Prostate gland (tissue), 2 donors: Measurements from ENCODE around the gene BTLA. TPM values are rescaled to one million over a fixed set of nuclear protein-coding genes. Genes with fewer than 3 reads are reported as not detected.

Experiments used
- DNase-seq: peaks from one replicate; pipeline ENCODE4 v3.0.0-alpha.2; 2019; ENCODE audit warnings: low spot score
- H3K27ac ChIP-seq, 2 donors: fragments of 200-600 bp; sonication (generic); 2 replicates each; pipeline ENCODE4 v1.5.1; 2017 to 2019
- H3K27me3 ChIP-seq: fragments of 200-600 bp; sonication (generic); replicated peaks from 2 replicates; pipeline ENCODE4 v1.5.1; 2019; ENCODE audit not compliant: insufficient read depth
- H3K36me3 ChIP-seq, 2 donors: fragments of 200-600 bp; sonication (generic); 1 replicate in 1 of 2; 2 replicates in 1 of 2; pipeline versions ENCODE4 v1.5.1 to v1.8.1; 2017 to 2019
- H3K4me1 ChIP-seq: fragments of 200-600 bp; sonication (generic); replicated peaks from 2 replicates; pipeline ENCODE4 v1.5.1; 2019
- H3K4me3 ChIP-seq, 2 donors: fragments of 200-600 bp; sonication (generic); 2 replicates each; pipeline ENCODE4 v1.5.1; 2017 to 2019
- H3K9me3 ChIP-seq: fragments of 200-600 bp; sonication (generic); 2 replicates; pipeline ENCODE4 v1.5.1; 2017
- CTCF ChIP-seq, 4 experiments: fragments of 200-600 bp in 2 of 4; fragments of 450-650 bp in 2 of 4; sonication (generic) in 2 of 4; IDR thresholded peaks; 1 replicate in 3 of 4; 2 replicates in 1 of 4; pipeline ENCODE4 v1.5.1; 2016 to 2019; ENCODE audit warnings: antibody characterized with exemption in 4 of 4, mild to moderate bottlenecking in 2 of 4, moderate library complexity in 2 of 4
- POLR2A ChIP-seq: fragments of 450-650 bp; IDR thresholded peaks from one replicate; pipeline ENCODE4 v1.6.1; 2016; ENCODE audit warnings: antibody characterized with exemption, mild to moderate bottlenecking
- POLR2AphosphoS5 ChIP-seq: sonication (generic); formaldehyde crosslinking; IDR thresholded peaks from one replicate; pipeline ENCODE4 v1.6.1; 2017; ENCODE audit warnings: antibody characterized with exemption
- WGBS: methylation state at CpG from one replicate; pipeline ENCODE4 v1.1.5; 2018; 5-methylcytosine and 5-hydroxymethylcytosine counted together
- intact Hi-C: fragments of 100-400 bp; cut with DNase I; formaldehyde crosslinking; loops from one replicate; pipeline ENCODE4 v1.14.2; 2022
- total RNA-seq, 2 donors: library from RNA; depleted of rRNA; stranded (reverse); fragments of >200 nt; gene quantifications; one replicate each; pipeline ENCODE4 v1.1.0, GENCODE V29; 2016

BTLA gene
- 1 to 10 TPM in 1 of 2 donors, not detected in 1; 2.6 TPM for total RNA-seq

- 87% methylated on average over 12 of the region's 12 CpGs for WGBS
- intact Hi-C loops = no loop called here
- Histone ChIP-seq H3K27me3 (no peaks in the 10 kb centered on the region), H3K4me1 (no peaks in the 10 kb centered on the region), H3K9me3 (no peaks in the 10 kb centered on the region), H3K4me3 (no peak within 1 kb of the TSS), H3K27ac (no peak within 1 kb of the TSS), H3K36me3 (no peaks in the 10 kb centered on the region)
- TF ChIP-seq POLR2A (no peak), CTCF (IDR thresholded peaks at IDR 0.05) (no peak), POLR2AphosphoS5 (no peak)
- no peak for DNase-seq
These were observed at the start of gene BTLA for GRCh38 chr3:112498914-112499711. Gene BTLA (minus strand): TSS chr3:112499472. CDS start chr3:112499358, 114 bp downstream.

GRCh38 chr3:112546216-112546759, 47.0 kb upstream of the BTLA start:
- no peak for TF ChIP-seq POLR2AphosphoS5
- TF ChIP-seq POLR2A = no peak
- no peak for TF ChIP-seq CTCF (IDR thresholded peaks at IDR 0.05)
- Histone ChIP-seq H3K27me3 (no peaks in the 10 kb centered on the region), H3K36me3 (no peaks in the 10 kb centered on the region), H3K9me3 (no peaks in the 10 kb centered on the region), H3K4me3 (no peak overlapping the region), H3K27ac (no peak overlapping the region), H3K4me1 (no peaks in the 10 kb centered on the region)
- DNase-seq = no peak
- intact Hi-C loops = no loop called here
- 85% methylated on average over 5 of the region's 5 CpGs for WGBS

- Histone ChIP-seq H3K27me3 (no peaks in the 10 kb centered on the region), H3K4me1 (no peaks in the 10 kb centered on the region), H3K36me3 (no peaks in the 10 kb centered on the region), H3K4me3 (no peak overlapping the region), H3K9me3 (no peaks in the 10 kb centered on the region), H3K27ac (no peak overlapping the region)
- 92% methylated on average over 1 of the region's 1 CpG for WGBS
- TF ChIP-seq CTCF (IDR thresholded peaks at IDR 0.05) = no peak
- TF ChIP-seq POLR2A = no peak
- TF ChIP-seq POLR2AphosphoS5 = no peak
- DNase-seq = no peak
- intact Hi-C loops = loop anchor here (10.0 kb wide), 1 partner anchor 425 kb away; no protein-coding TSS in a partner anchor
These were observed 40.8 kb upstream of the BTLA start for GRCh38 chr3:112539825-112540650.

GRCh38 chr3:112531358-112531781, 32.1 kb upstream of the BTLA start:
- TF ChIP-seq CTCF (IDR thresholded peaks at IDR 0.05) (peak; percentile 40 to 59 (median 57)), POLR2A (no peak)
- Histone ChIP-seq H3K27ac (no peak overlapping the region), H3K4me3 (no peak overlapping the region), H3K9me3 (no peaks in the 10 kb centered on the region), H3K4me1 (no peaks in the 10 kb centered on the region), H3K36me3 (no peaks in the 10 kb centered on the region), H3K27me3 (no peaks in the 10 kb centered on the region)
- DNase-seq = no peak
- WGBS = 7% methylated on average over 1 of the region's 1 CpG
- intact Hi-C loops = loop anchor here (10.0 kb wide), 1 partner anchor 417 kb away; no protein-coding TSS in a partner anchor
